Right ventricle myocardium superior (tissue), 1 donor: ENCODE results near the gene MGAT3. TPM values are rescaled to one million over a fixed set of nuclear protein-coding genes. Genes with fewer than 3 reads are reported as not detected.

ENCODE experiments used
- ATAC-seq: fragments of 200-7000 bp; cut with Tn5 transposase; one replicate; pipeline ENCODE4 v1.9.1; 2020; ENCODE audit warnings: mild to moderate bottlenecking; ENCODE audit not compliant: poor library complexity
- DNase-seq: peaks from one replicate; pipeline ENCODE4 v3.0.0-alpha.2; 2020
- intact Hi-C: fragments of 100-400 bp; cut with DNase I; formaldehyde crosslinking; loops from one replicate; pipeline ENCODE4 v1.11.2; 2022
- total RNA-seq: library from RNA; stranded (reverse); fragmentation: NEBNext Ultra II Directional; extraction: Animal tissue kit (Norgen Biotek cat#: 25700); gene quantifications from one replicate; pipeline ENCODE4 v1.2.1, GENCODE V29; 2021
- donor health status: DM: no; HTN: yes; CAD: no; lungs with severe emphysema.

Gene MGAT3
- total RNA-seq, 1 donor from 2014 or later = 3.9 TPM

GRCh38 chr22:39481595-39481994 is 24.8 kb downstream of the MGAT3 start:
- ATAC-seq = no peak
- intact Hi-C loops = no loop called here
- no peak for DNase-seq

GRCh38 chr22:39482768-39483167 is 26.0 kb downstream of the MGAT3 start:
- no peak for ATAC-seq
- DNase-seq = no peak

GRCh38 chr22:39486951-39487825 is 30.4 kb downstream of the MGAT3 start:
- intact Hi-C loops = no loop called here
- ATAC-seq (no peak), DNase-seq (no peak)

More at GRCh38 chr22:39482768-39483167, 26.0 kb downstream of the MGAT3 start:
- intact Hi-C loops = no loop called here

GRCh38 chr22:39487826-39488520 is 31.2 kb downstream of the MGAT3 start:
- no peak for ATAC-seq
- DNase-seq = no peak
- intact Hi-C loops = no loop called here

- ATAC-seq (no peak), DNase-seq (no peak)
- intact Hi-C loops = no loop called here
These were observed 31.8 kb downstream of the MGAT3 start for GRCh38 chr22:39488563-39489083.

- DNase-seq (no peak), ATAC-seq (peak; percentile 18)
- intact Hi-C loops = no loop called here
These were observed 32.6 kb downstream of the MGAT3 start for GRCh38 chr22:39489094-39490068.

- DNase-seq (peak; percentile 89), ATAC-seq (peak; percentile 95)
- intact Hi-C loops = no loop called here
These were observed 33.5 kb downstream of the MGAT3 start for GRCh38 chr22:39490135-39490798.

- intact Hi-C loops = no loop called here
- DNase-seq = no peak
- no peak for ATAC-seq
These were observed 34.3 kb downstream of the MGAT3 start for GRCh38 chr22:39490966-39491680.

- intact Hi-C loops = no loop called here
- ATAC-seq = no peak
These were observed 34.9 kb downstream of the MGAT3 start for GRCh38 chr22:39491696-39492095.

GRCh38 chr22:39492186-39492585 is 35.4 kb downstream of the MGAT3 start:
- intact Hi-C loops = no loop called here
- ATAC-seq (no peak), DNase-seq (no peak)

More at GRCh38 chr22:39491696-39492095, 34.9 kb downstream of the MGAT3 start:
- DNase-seq = no peak

- intact Hi-C loops = no loop called here
- DNase-seq = no peak
- ATAC-seq = no peak
These were observed 36.9 kb downstream of the MGAT3 start for GRCh38 chr22:39493759-39494158.

- intact Hi-C loops = no loop called here
- no peak for ATAC-seq
- DNase-seq = no peak
These were observed 37.8 kb downstream of the MGAT3 start for GRCh38 chr22:39494471-39495120.

- intact Hi-C loops = no loop called here
- ATAC-seq (peak; percentile 84), DNase-seq (peak; percentile 84)
These were observed 39.5 kb downstream of the MGAT3 start for GRCh38 chr22:39496131-39496838.

- DNase-seq (no peak), ATAC-seq (no peak)
- intact Hi-C loops = no loop called here
These were observed 40.6 kb downstream of the MGAT3 start for GRCh38 chr22:39497429-39497828.

GRCh38 chr22:39498368-39498767 is 41.6 kb downstream of the MGAT3 start:
- peak; percentile 71 for DNase-seq
- intact Hi-C loops = no loop called here
- ATAC-seq = no peak

- no peak for DNase-seq
- ATAC-seq = no peak
- intact Hi-C loops = no loop called here
These were observed 42.0 kb downstream of the MGAT3 start for GRCh38 chr22:39498802-39499201.
